SK-N-MC (cell line): ENCODE measurements around the gene LRRC27.

ENCODE experiments used
- FOXP2 ChIP-seq: optimal IDR thresholded peaks from 2 replicates; pipeline ENCODE3; 2011; ENCODE audit warnings: mild to moderate bottlenecking, moderate library complexity; ENCODE audit not compliant: insufficient read depth; ENCODE audit errors: extremely low read length, control extremely low read depth
- POLR2AphosphoS5 ChIP-seq: IDR thresholded peaks from 2 replicates; pipeline ENCODE4 v1.6.1; 2012; ENCODE audit warnings: mild to moderate bottlenecking, low read depth, low read length, borderline replicate concordance

- TF ChIP-seq POLR2AphosphoS5 = no peak
- TF ChIP-seq FOXP2 = no peak
Measured at GRCh38 chr10:132328738-132329137, 3.3 kb upstream of the LRRC27 start.
